AG04450 (cell line): ENCODE measurements around the gene ADAMTS2. TPM values are rescaled to one million over a fixed set of nuclear protein-coding genes. Genes with fewer than 3 reads are reported as not detected.
"Not testable (repeated sequence)": the region's sequence is repeated elsewhere in the genome, so short reads cannot be mapped to it uniquely, and the experiment has no call there.

Experiments used
- CTCF ChIA-PET: fragments of 300-600, 350-600 bp; formaldehyde crosslinking; extraction: SDS; loops from one replicate; lab custom pipeline; 2022; ENCODE audit warnings: antibody characterized with exemption, inconsistent platforms; lab: Charles Lee
- POLR2A ChIA-PET: fragments of 350-600 bp; formaldehyde crosslinking; extraction: SDS; loops from one replicate; lab custom pipeline; 2021; ENCODE audit warnings: antibody characterized with exemption, inconsistent platforms; lab: Yijun Ruan, JAX
- DNase-seq: peaks from one replicate; pipeline ENCODE4 v3.0.0-alpha.2; 2011; ENCODE audit warnings: low read depth, low spot score
- H3K27ac ChIP-seq: one replicate; pipeline ENCODE4 v1.5.1; 2012; ENCODE audit warnings: low read depth, low read length, control low read depth
- H3K27me3 ChIP-seq: one replicate; pipeline ENCODE4 v1.6.0; 2012; ENCODE audit warnings: low read length; ENCODE audit not compliant: control insufficient read depth, insufficient read depth
- H3K4me3 ChIP-seq: 2 replicates; pipeline ENCODE4 v1.5.1; 2011; ENCODE audit warnings: mild to moderate bottlenecking, low read depth, low read length, control low read depth
- H3K9me3 ChIP-seq: 2 replicates; pipeline ENCODE4 v1.5.1; 2012; ENCODE audit warnings: low read length; ENCODE audit not compliant: control insufficient read depth, insufficient read depth
- CTCF ChIP-seq: IDR thresholded peaks from 2 replicates; pipeline ENCODE4 v1.5.1; 2011; ENCODE audit warnings: low read depth, low read length, control low read depth, inconsistent platforms
- polyA plus RNA-seq: library from polyadenylated mRNA; depleted of rRNA; stranded (reverse); fragments of >200 nt; gene quantifications from 2 replicates; pipeline ENCODE4 v1.2.3, GENCODE V29; 2011

Gene ADAMTS2
- polyA plus RNA-seq, 1 experiment: 22.6 TPM

DNA sequence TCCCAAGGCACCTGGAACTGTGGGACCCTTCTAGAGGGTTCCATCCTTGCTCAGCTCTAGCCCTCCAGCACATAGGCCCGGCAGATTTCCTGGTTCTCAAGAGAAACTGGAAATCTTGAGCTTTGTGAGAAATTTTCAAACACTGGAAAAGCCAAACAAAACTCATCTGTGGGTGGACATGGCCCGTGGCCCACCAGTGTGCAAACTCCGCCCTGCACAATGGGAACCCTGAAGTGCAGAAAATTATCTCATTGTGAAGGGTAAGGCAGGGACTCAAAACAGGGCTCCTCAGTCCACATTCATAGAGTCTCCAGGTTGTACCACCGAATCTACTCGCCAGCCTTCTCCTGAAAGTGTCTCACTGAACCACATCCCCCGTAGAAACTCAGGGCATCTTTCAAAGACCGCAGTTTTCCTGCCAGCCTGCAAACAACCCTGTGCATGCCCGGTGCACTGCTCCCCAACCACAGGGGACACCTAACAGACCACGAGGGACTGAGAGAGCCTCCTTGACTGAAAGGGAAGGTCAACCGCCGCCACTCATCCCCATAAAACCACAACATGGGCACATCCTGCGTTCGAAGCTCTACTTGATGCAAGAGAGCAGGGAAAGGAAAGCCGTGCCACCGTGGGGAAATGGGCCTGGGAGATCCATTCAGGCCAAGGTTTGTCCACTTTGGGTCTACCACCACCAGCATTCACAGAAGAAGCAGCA, 18.1 kb downstream of the ADAMTS2 start:
- H3K9me3 ChIP-seq: no peaks in the 10 kb centered on the region; the same call in 1 of the 2 replicates
- no peak overlapping the region for H3K27ac ChIP-seq
- no peaks in the 10 kb centered on the region for H3K27me3 ChIP-seq
- ChIA-PET POLR2A (no interaction called here), CTCF (no interaction called here)
- DNase-seq: no peak
- H3K4me3 ChIP-seq: no peak overlapping the region
- TF ChIP-seq CTCF: no peak

DNA sequence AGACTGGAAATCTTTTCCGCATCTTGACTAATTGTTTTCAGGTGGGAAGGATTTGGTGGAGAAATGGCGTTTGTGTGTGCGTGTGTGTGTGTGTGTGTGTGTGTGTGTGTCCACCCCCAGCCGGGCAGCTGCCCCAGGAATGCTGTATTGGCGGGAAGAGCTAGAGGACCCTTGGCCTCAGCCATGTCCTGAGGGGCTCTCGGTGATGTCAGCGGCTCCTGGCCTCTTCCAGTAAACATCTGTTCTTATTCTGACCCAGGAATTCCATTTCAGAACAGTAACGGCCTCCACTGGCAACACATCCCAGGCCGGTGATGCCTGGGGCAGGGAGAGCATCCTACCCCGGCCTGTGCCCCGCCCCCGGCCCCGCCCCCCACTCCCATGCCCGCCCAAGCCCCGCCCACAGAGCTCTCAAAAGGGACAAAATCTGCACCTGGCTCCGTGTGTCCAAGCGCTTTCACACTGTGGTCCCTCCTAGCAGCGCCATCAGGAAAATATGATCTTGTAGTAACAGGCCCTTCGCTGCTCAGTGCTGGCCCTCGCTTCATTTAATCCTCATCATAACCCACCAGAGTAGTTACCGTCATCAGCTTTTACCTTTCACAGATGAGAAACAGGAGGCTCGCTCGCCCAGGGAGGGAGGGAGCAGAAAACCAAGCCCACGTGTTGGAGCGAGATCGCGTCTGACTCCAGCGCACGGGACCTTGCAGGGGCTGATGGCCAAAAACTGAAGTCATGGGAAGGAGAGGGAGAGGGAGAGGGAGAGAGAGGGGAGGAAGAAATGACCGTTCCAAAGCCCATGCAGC, 18.9 kb downstream of the ADAMTS2 start:
- POLR2A ChIA-PET: no interaction called here
- peak overlapping the region; percentile 21 for H3K27ac ChIP-seq

DNA sequence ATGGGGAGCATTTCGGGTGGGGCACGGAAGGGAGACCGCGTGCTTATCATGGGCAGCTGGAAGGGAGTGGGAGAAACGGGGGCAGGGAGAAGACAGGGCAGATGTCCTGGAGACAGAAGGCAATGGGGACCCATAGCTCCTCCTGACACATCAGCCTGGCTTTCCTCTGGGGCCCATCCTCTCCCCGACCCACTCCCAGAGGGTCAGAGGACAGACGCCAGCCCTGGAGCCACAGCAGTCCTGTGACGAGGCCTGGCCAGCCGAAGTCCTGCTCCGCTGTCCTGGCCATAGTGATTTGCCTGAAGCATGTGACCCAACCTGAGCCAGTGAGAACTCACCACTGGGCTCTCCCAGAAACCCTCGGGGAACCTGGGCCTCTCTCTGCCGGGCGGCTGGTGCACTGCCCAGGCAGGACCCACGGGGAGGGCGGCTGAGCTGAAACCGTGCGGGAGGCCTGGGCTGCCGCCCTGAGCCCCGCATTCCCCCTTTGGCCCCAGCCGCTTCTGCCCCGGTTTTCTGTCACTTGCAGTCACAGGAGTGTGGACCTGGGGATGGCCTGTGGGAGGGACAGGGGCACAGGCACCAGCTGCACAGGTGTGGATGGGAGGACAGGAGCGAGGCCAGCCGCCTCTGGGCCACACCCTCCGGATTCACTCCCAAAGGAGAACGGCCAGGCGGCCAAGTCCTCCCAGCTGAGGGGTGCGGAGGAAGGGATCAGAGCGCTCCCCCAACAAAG, 19.8 kb downstream of the ADAMTS2 start:
- CTCF ChIA-PET: no interaction called here
- TF ChIP-seq CTCF: no peak
- no peaks in the 10 kb centered on the region; the same call in 1 of the 2 replicates for H3K9me3 ChIP-seq
- POLR2A ChIA-PET: no interaction called here
- DNase-seq: no peak
- H3K27me3 ChIP-seq: no peaks in the 10 kb centered on the region
- H3K4me3 ChIP-seq: no peak overlapping the region
- H3K27ac ChIP-seq: peak overlapping the region; percentile 21

More for the DNA sequence above, 18.9 kb downstream of the ADAMTS2 start:
- CTCF ChIA-PET: interaction anchor here (0.6 kb wide), 1 partner anchor 159 kb away, joined by 8 read pairs; no protein-coding TSS in a partner anchor
- no peaks in the 10 kb centered on the region for H3K27me3 ChIP-seq
- H3K9me3 ChIP-seq: no peaks in the 10 kb centered on the region; the same call in 1 of the 2 replicates
- no peak for DNase-seq
- no peak for TF ChIP-seq CTCF
- no peak overlapping the region for H3K4me3 ChIP-seq

GRCh38 chr5:179324760-179325295, 20.4 kb downstream of the ADAMTS2 start:
- no peaks in the 10 kb centered on the region; the same call in 1 of the 2 replicates for H3K9me3 ChIP-seq
- no peak overlapping the region for H3K27ac ChIP-seq
- no peak for TF ChIP-seq CTCF
- no peak overlapping the region for H3K4me3 ChIP-seq
- ChIA-PET POLR2A (no interaction called here), CTCF (interaction anchor here (2.6 kb wide), 1 partner anchor 157 kb away, joined by 8 read pairs; no protein-coding TSS in a partner anchor)
- no peaks in the 10 kb centered on the region for H3K27me3 ChIP-seq
- DNase-seq: no peak

DNA sequence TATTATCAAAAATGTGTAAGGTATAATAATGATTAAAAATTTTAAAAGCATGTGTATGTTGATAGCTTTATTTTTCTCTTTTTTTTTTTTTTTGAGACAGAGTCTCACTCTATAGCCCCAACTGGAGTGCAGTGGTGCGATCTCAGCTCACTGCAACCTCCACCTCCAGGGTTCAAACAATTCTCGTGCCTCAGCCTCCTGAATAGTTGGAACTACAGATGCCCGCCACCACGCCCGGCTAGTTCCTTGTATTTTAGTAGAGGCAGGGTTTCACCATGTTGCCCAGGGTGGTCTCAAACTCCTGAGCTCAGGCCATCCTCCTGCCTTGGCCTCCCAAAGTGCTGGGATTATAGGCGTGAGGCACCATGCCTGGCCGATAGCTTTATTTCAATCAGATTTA, 20.9 kb downstream of the ADAMTS2 start:
- DNase-seq, H3K9me3 ChIP-seq, H3K4me3 ChIP-seq, H3K27ac ChIP-seq, POLR2A ChIA-PET, H3K27me3 ChIP-seq: not testable (repeated sequence)
- CTCF ChIA-PET: interaction anchor here (0.6 to 2.6 kb wide), 2 partner anchors 20 to 157 kb away, joined by 3 to 8 read pairs; no protein-coding TSS in a partner anchor
